Measurements from ENCODE around the gene TEX14. TPM values are rescaled to one million over a fixed set of nuclear protein-coding genes. Genes with fewer than 3 reads are reported as not detected.

TEX14 gene
- total and polyA plus RNA-seq, 12 donors: 0.05 to 0.88 (median 0.14) TPM; not detected in 4

GRCh38 chr17:58539698-58540097 lies 152.1 kb downstream of the TEX14 start:
- no peak for ATAC-seq
- Histone ChIP-seq H3K27me3 (no peaks in the 10 kb centered on the region), H3K9me3 (no peaks in the 10 kb centered on the region), H3K27ac (peak overlapping the region in 7 of 10 donors; percentile 50 to 80 (median 62)), H3K4me3 (no peak overlapping the region), H3K36me3 (no peaks in the 10 kb centered on the region), H3K4me1 (peaks cover 7 to 47% (median 28%) of the 10 kb centered on the region in 9 donors)
- intact Hi-C loops (cut with DNase I): loop anchor here in 2 of 10 donors (5.0 kb wide), 2 partner anchors 33 to 93 kb away; no protein-coding TSS in a partner anchor
- TF ChIP-seq CTCF (IDR thresholded peaks at IDR 0.05): no peak
- DNase-seq: no peak

- Histone ChIP-seq H3K4me1 (peaks cover 7 to 54% (median 33%) of the 10 kb centered on the region in 9 donors), H3K9me3 (no peaks in the 10 kb centered on the region), H3K27me3 (no peaks in the 10 kb centered on the region), H3K36me3 (no peaks in the 10 kb centered on the region), H3K4me3 (peak overlapping the region in 3 of 10 donors; percentile 4 to 37 (median 20)), H3K27ac (peak overlapping the region in 9 of 10 donors; percentile 11 to 80 (median 61))
- DNase-seq (no peak), ATAC-seq (peak; percentile 39 to 86 (median 68))
- 21 to 25% methylated on average over 6 of the region's 6 CpGs for WGBS, 2 donors
- no peak for TF ChIP-seq CTCF (IDR thresholded peaks at IDR 0.05)
- intact Hi-C loops (cut with DNase I): loop anchor here in 2 of 10 donors (5.0 kb wide), 2 partner anchors 33 to 93 kb away; no protein-coding TSS in a partner anchor
These were observed 152.9 kb downstream of the TEX14 start for GRCh38 chr17:58538811-58539409.

DNA sequence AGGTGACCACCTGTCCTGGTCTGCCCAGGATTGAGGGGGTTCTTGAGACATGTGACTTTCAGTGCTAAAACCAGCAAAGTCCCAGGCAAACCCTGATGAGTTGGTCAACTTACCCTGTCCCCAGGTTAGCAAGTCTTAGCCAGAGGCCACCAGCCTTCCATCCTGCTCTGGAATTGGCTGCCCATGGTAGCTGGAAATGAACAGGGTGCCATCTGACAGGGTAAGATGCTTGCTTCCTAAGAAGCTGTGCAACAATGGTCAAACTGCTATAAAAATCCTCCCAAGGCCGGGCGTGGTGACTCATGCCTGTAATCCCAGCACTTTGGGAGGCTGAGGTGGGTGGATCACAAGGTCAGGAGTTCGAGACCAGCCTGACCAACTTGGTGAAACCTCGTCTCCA lies 154.6 kb downstream of the TEX14 start:
- intact Hi-C loops (cut with DNase I): loop anchor here in 2 of 10 donors (5.0 kb wide), 2 partner anchors 35 to 95 kb away; no protein-coding TSS in a partner anchor
- TF ChIP-seq CTCF (IDR thresholded peaks at IDR 0.05): no peak
- Histone ChIP-seq H3K4me1 (peaks cover 7 to 63% (median 43%) of the 10 kb centered on the region in 9 donors), H3K9me3 (no peaks in the 10 kb centered on the region), H3K27ac (no peak overlapping the region), H3K36me3 (no peaks in the 10 kb centered on the region), H3K4me3 (no peak overlapping the region), H3K27me3 (peaks cover 0 to 6% (median 0%) of the 10 kb centered on the region in 7 donors)
- ATAC-seq (no peak), DNase-seq (no peak)
- WGBS, 2 donors: 85 to 92% methylated on average over 4 of the region's 4 CpGs

- H3K4me1 ChIP-seq: peaks cover 7 to 66% (median 46%) of the 10 kb centered on the region in 9 donors
- H3K27ac ChIP-seq: no peak overlapping the region
- no peaks in the 10 kb centered on the region for H3K9me3 ChIP-seq
- intact Hi-C loops (cut with DNase I): loop anchor here in 2 of 10 donors (5.0 kb wide), 2 partner anchors 36 to 96 kb away; no protein-coding TSS in a partner anchor
- no peak overlapping the region for H3K4me3 ChIP-seq
- H3K27me3 ChIP-seq: peaks cover 0 to 11% (median 0%) of the 10 kb centered on the region in 7 donors
- ATAC-seq: no peak
- no peaks in the 10 kb centered on the region for H3K36me3 ChIP-seq
- no peak for TF ChIP-seq CTCF (IDR thresholded peaks at IDR 0.05)
- WGBS, 2 donors: 80 to 92% methylated on average over 3 of the region's 3 CpGs
- no peak for DNase-seq
These were observed 155.3 kb downstream of the TEX14 start for GRCh38 chr17:58536542-58536941.
